Endothelial cell of umbilical vein (primary cell): Measurements from ENCODE around the gene TBX18. TPM values are rescaled to one million over a fixed set of nuclear protein-coding genes. Genes with fewer than 3 reads are reported as not detected.

ENCODE experiments used
- BruUV-seq: library from RNA; stranded (reverse); fragments of 400-500 nt; replicated peaks from 2 replicates; lab custom pipeline; 2021; lab: Mats Ljungman, UMichigan
- CTCF ChIA-PET: fragments of 300-600, 350-600 bp; sonication (Branson Sonifier 250); formaldehyde crosslinking; loops from one replicate; lab custom pipeline; 2021; ENCODE audit warnings: antibody characterized with exemption, inconsistent platforms; lab: Charles Lee
- POLR2A ChIA-PET: fragments of 300-600, 350-600 bp; sonication (Branson Sonifier 250); formaldehyde crosslinking; loops from one replicate; lab custom pipeline; 2021; ENCODE audit warnings: antibody characterized with exemption, inconsistent platforms; lab: Charles Lee
- DNase-seq: peaks from one replicate; pipeline ENCODE4 v3.0.0-alpha.2; 2011; ENCODE audit warnings: low read depth, low spot score
- FAIRE-seq: peaks from 2 replicates; lab custom pipeline; 2011; peaks lifted over from hg19 to GRCh38; lab: Jason Lieb, UNC
- H2AFZ ChIP-seq: 2 replicates; pipeline ENCODE4 v1.6.0; 2012; ENCODE audit warnings: low read depth, low read length, control low read depth, inconsistent platforms
- H3K27ac ChIP-seq: 2 replicates; pipeline ENCODE4 v1.5.1; 2011; ENCODE audit warnings: low read depth, mild to moderate bottlenecking, control low read depth, low read length, moderate library complexity; ENCODE audit not compliant: insufficient read depth
- H3K27me3 ChIP-seq, 2 experiments: 2 replicates each; pipeline versions ENCODE4 v1.6.0 to v1.6.1; 2011; ENCODE audit warnings: low read length in 2 of 2, mixed read lengths in 1 of 2; ENCODE audit not compliant: control insufficient read depth in 2 of 2, insufficient read depth in 2 of 2
- H3K36me3 ChIP-seq, 2 experiments: 2 replicates in 1 of 2; 3 replicates in 1 of 2; pipeline ENCODE4 v1.5.1; 2011; ENCODE audit warnings: low read length in 2 of 2, mild to moderate bottlenecking in 1 of 2, moderate library complexity in 1 of 2; ENCODE audit not compliant: control insufficient read depth in 2 of 2, insufficient read depth in 2 of 2; ENCODE audit errors: extremely low read depth in 1 of 2
- H3K4me1 ChIP-seq: 3 replicates; pipeline ENCODE4 v1.5.1; 2011; ENCODE audit warnings: mild to moderate bottlenecking, low read length; ENCODE audit not compliant: control insufficient read depth, insufficient read depth; ENCODE audit errors: extremely low read depth
- H3K4me2 ChIP-seq: 2 replicates; pipeline ENCODE4 v1.6.1; 2011; ENCODE audit warnings: low read length, control low read depth, mixed read lengths; ENCODE audit not compliant: insufficient read depth
- H3K4me3 ChIP-seq, 3 experiments: fragments of 200-600 bp in 1 of 3; sonication (generic), shearing (Covaris generic) in 1 of 3; replicated peaks in 1 of 3; 2 replicates each; pipeline ENCODE4 v1.5.1; 2011 to 2016; ENCODE audit warnings: control low read depth in 3 of 3, low read length in 3 of 3, mild to moderate bottlenecking in 2 of 3, inconsistent platforms in 1 of 3, low read depth in 1 of 3, moderate library complexity in 1 of 3; ENCODE audit not compliant: insufficient read depth in 1 of 3
- H3K79me2 ChIP-seq: 2 replicates; pipeline ENCODE4 v1.6.0; 2012; ENCODE audit warnings: low read length, inconsistent platforms; ENCODE audit not compliant: control insufficient read depth, insufficient read depth
- H3K9ac ChIP-seq: replicated peaks from 2 replicates; pipeline ENCODE3; 2011; ENCODE audit warnings: low read length, control low read depth; ENCODE audit not compliant: insufficient read depth; ENCODE audit errors: extremely low read depth
- H3K9me1 ChIP-seq: replicated peaks from 3 replicates; pipeline ENCODE4 v1.6.0; 2011; ENCODE audit warnings: mild to moderate bottlenecking, low read length; ENCODE audit not compliant: control insufficient read depth, insufficient read depth; ENCODE audit errors: extremely low read depth
- H3K9me3 ChIP-seq: replicated peaks from 2 replicates; pipeline ENCODE4 v1.5.1; 2012; ENCODE audit warnings: low read length, inconsistent platforms; ENCODE audit not compliant: control insufficient read depth, insufficient read depth
- H4K20me1 ChIP-seq: replicated peaks from 2 replicates; pipeline ENCODE3; 2011; ENCODE audit warnings: mild to moderate bottlenecking, low read length; ENCODE audit not compliant: control insufficient read depth, insufficient read depth; ENCODE audit errors: extremely low read depth
- EZH2 ChIP-seq: IDR thresholded peaks from 2 replicates; pipeline ENCODE4 v1.6.1; 2012; ENCODE audit warnings: borderline replicate concordance, low read depth, mild to moderate bottlenecking, moderate library complexity, low read length, inconsistent platforms; ENCODE audit not compliant: severe bottlenecking
- FOS ChIP-seq: IDR thresholded peaks from 2 replicates; pipeline ENCODE4 v1.6.1; 2011; ENCODE audit warnings: mild to moderate bottlenecking, low read length, moderate library complexity, borderline replicate concordance; ENCODE audit not compliant: insufficient read depth
- GATA2 ChIP-seq: IDR thresholded peaks from 2 replicates; pipeline ENCODE4 v1.7.0; 2011; ENCODE audit warnings: low read depth, mild to moderate bottlenecking, moderate library complexity, mixed read lengths, low read length; ENCODE audit not compliant: insufficient read length, insufficient read depth
- POLR2A ChIP-seq: IDR thresholded peaks from 2 replicates; pipeline ENCODE4 v1.6.1; 2012; ENCODE audit warnings: low read depth, mild to moderate bottlenecking, control low read depth, low read length
- POLR2AphosphoS5 ChIP-seq: IDR thresholded peaks from 2 replicates; pipeline ENCODE4 v1.6.1; 2012; ENCODE audit warnings: low read depth, mild to moderate bottlenecking, control low read depth, low read length, moderate library complexity; ENCODE audit not compliant: insufficient read depth
- dilution Hi-C: fragments of 300-500 bp; cut with MboI; formaldehyde crosslinking; loops from one replicate; pipeline ENCODE4 v1.15.0; 2019; ENCODE audit warnings: low sequenced_read_pairs; ENCODE audit not compliant: extremely low pct_ligation_motif_present
- intact Hi-C: fragments of 100-400 bp; cut with micrococcal nuclease; formaldehyde crosslinking; loops from one replicate; pipeline ENCODE4 v1.10.0; 2022
- polyA plus RNA-seq, 4 experiments: library from polyadenylated mRNA; depleted of rRNA in 3 of 4; stranded (reverse) in 3 of 4; unstranded in 1 of 4; fragments of >200 nt; gene quantifications; 2 replicates each; pipeline versions ENCODE4 v1.2.1 to v1.2.3, GENCODE V29; 2011 to 2012; ENCODE audit warnings: missing spikeins in 1 of 4
- total RNA-seq: library from RNA; stranded (reverse); gene quantifications from 2 replicates; pipeline ENCODE4 v1.2.3, GENCODE V29; 2021
- TF ChIP-seq, protein P1 (sequence below), 2 donors: IDR thresholded peaks; 1 replicate in 1 of 2; 2 replicates in 1 of 2; pipeline ENCODE4 v1.5.1; 2011; ENCODE audit warnings: low read length in 2 of 2, mild to moderate bottlenecking in 2 of 2, moderate library complexity in 2 of 2, control low read depth in 1 of 2, inconsistent platforms in 1 of 2, low read depth in 1 of 2; ENCODE audit not compliant: insufficient read depth in 1 of 2; ENCODE audit errors: extremely low read depth in 1 of 2
- TF ChIP-seq, protein P2 (sequence below): IDR thresholded peaks from 2 replicates; pipeline ENCODE4 v1.6.1; 2011; ENCODE audit not compliant: insufficient read depth, insufficient read length

TBX18 gene
- total and polyA plus RNA-seq, 2 donors (not counting 3 experiments of a cell fraction or from before 2014, with no cell fraction given) = 28.4 to 60.5 TPM

GRCh38 chr6:84752118-84752850, 12.1 kb downstream of the TBX18 start:
- ChIA-PET CTCF (interaction anchor here (1.0 to 4.2 kb wide), 7 partner anchors 9 to 374 kb away, joined by 4 to 23 read pairs (median 7); no protein-coding TSS in a partner anchor), POLR2A (no interaction called here)
- Histone ChIP-seq H3K27me3 (no peaks in the 10 kb centered on the region), H3K27ac (no peak overlapping the region), H3K9me1 (no peaks in the 10 kb centered on the region), H3K9me3 (no peaks in the 10 kb centered on the region), H3K9ac (no peak overlapping the region), H2AFZ (no peak overlapping the region), H3K4me2 (no peak overlapping the region), H3K4me3 (no peak overlapping the region), H3K4me1 (peaks cover 2% of the 10 kb centered on the region), H3K79me2 (peaks cover 60% of the 10 kb centered on the region), H3K36me3 (peaks cover 10 to 11% of the 10 kb centered on the region in 2 experiments), H4K20me1 (no peaks in the 10 kb centered on the region)
- DNase-seq = no peak
- dilution Hi-C loops = no loop called here
- intact Hi-C loops = loop anchor here (2.0 kb wide), 1 partner anchor 19 kb away; no protein-coding TSS in a partner anchor
- TF ChIP-seq, protein P1, sequence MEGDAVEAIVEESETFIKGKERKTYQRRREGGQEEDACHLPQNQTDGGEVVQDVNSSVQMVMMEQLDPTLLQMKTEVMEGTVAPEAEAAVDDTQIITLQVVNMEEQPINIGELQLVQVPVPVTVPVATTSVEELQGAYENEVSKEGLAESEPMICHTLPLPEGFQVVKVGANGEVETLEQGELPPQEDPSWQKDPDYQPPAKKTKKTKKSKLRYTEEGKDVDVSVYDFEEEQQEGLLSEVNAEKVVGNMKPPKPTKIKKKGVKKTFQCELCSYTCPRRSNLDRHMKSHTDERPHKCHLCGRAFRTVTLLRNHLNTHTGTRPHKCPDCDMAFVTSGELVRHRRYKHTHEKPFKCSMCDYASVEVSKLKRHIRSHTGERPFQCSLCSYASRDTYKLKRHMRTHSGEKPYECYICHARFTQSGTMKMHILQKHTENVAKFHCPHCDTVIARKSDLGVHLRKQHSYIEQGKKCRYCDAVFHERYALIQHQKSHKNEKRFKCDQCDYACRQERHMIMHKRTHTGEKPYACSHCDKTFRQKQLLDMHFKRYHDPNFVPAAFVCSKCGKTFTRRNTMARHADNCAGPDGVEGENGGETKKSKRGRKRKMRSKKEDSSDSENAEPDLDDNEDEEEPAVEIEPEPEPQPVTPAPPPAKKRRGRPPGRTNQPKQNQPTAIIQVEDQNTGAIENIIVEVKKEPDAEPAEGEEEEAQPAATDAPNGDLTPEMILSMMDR (IDR thresholded peaks at IDR 0.05; ENCODE audit: extremely low read depth in 1 of 2, insufficient read depth in 1 of 2, low read depth in 1 of 2, low read length in 2 of 2) = peak in 1 of 2 donors; percentile 9
- TF ChIP-seq EZH2 = no peak
- no peak for FAIRE-seq
- no TSS peak for BruUV-seq

- no peak for TF ChIP-seq EZH2
- no peak for TF ChIP-seq POLR2AphosphoS5
- no peak for TF ChIP-seq POLR2A
- no peak for TF ChIP-seq FOS
- no peak for TF ChIP-seq GATA2
- TF ChIP-seq, protein P2, sequence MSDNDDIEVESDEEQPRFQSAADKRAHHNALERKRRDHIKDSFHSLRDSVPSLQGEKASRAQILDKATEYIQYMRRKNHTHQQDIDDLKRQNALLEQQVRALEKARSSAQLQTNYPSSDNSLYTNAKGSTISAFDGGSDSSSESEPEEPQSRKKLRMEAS = no peak
- Histone ChIP-seq H3K27me3 (no peaks in the 10 kb centered on the region), H3K79me2 (peaks cover 49% of the 10 kb centered on the region), H4K20me1 (no peaks in the 10 kb centered on the region), H3K4me2 (no peak overlapping the region), H3K27ac (no peak overlapping the region), H3K4me1 (no peaks in the 10 kb centered on the region), H2AFZ (no peak overlapping the region), H3K9ac (no peak overlapping the region), H3K9me3 (no peaks in the 10 kb centered on the region), H3K36me3 (peaks cover 5 to 13% of the 10 kb centered on the region in 2 experiments), H3K4me3 (no peak overlapping the region), H3K9me1 (no peaks in the 10 kb centered on the region)
- ChIA-PET POLR2A (no interaction called here), CTCF (interaction anchor here (0.7 to 2.7 kb wide), 3 partner anchors 9 to 14 kb away, joined by 3 to 7 read pairs (median 3); no protein-coding TSS in a partner anchor)
- dilution Hi-C loops (loop anchor here (25.0 kb wide), 1 partner anchor 112 kb away; no protein-coding TSS in a partner anchor), intact Hi-C loops (no loop called here)
- BruUV-seq = no TSS peak
- DNase-seq (no peak), FAIRE-seq (peak; percentile 43)
Observed at GRCh38 chr6:84749181-84749580, 15.2 kb downstream of the TBX18 start.
